ENCODE results near the gene FAM187B. TPM values are rescaled to one million over a fixed set of nuclear protein-coding genes. Genes with fewer than 3 reads are reported as not detected.

FAM187B gene
- total and polyA plus RNA-seq, 2 experiments from 2014 or later, result 0.23 TPM; not detected in 1

DNA sequence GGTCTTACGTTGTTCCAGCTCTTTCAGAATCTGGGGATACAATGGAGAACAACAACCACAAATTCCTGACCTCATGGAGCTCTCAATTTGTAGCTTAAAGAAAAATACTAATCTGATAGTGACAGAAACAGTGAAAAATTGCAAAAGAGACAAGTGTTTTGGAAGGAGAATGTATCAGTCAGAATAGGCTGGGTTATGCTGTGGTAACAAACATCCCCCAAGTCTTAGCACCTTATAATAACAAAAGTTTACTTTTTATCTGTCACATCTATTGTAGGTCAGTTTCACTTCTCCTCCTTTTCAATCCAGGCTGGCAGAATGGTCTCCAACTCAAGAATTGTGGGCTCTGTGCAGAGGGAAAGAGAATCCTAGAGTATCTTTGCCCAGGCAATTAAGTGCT is 9.5 kb downstream of the FAM187B start:
- Histone ChIP-seq H3K27ac (ENCODE audit: low read depth) (no peak overlapping the region), H3K4me1 (ENCODE audit: insufficient read depth) (no peaks in the 10 kb centered on the region), H3F3A (replicated peaks; ENCODE audit: low read depth) (0 out of 2 replicates have a peak, but pooled peaks cover 3% of the 10 kb centered on the region), H3K4me2 (no peak overlapping the region), H3K79me2 (replicated peaks; ENCODE audit: insufficient read depth) (no peaks in the 10 kb centered on the region), H3K36me3 (ENCODE audit: insufficient read depth) (no peaks in the 10 kb centered on the region), H4K20me1 (replicated peaks; ENCODE audit: insufficient read depth) (no peaks in the 10 kb centered on the region), H3K4me3 (no peak overlapping the region), H3K27me3 (ENCODE audit: insufficient read depth) (no peaks in the 10 kb centered on the region), H3K9me2 (ENCODE audit: insufficient read depth) (peaks cover 10% of the 10 kb centered on the region; the same call in 1 of the 2 replicates), H2AFZ (no peak overlapping the region)
- TF ChIP-seq, protein P1, sequence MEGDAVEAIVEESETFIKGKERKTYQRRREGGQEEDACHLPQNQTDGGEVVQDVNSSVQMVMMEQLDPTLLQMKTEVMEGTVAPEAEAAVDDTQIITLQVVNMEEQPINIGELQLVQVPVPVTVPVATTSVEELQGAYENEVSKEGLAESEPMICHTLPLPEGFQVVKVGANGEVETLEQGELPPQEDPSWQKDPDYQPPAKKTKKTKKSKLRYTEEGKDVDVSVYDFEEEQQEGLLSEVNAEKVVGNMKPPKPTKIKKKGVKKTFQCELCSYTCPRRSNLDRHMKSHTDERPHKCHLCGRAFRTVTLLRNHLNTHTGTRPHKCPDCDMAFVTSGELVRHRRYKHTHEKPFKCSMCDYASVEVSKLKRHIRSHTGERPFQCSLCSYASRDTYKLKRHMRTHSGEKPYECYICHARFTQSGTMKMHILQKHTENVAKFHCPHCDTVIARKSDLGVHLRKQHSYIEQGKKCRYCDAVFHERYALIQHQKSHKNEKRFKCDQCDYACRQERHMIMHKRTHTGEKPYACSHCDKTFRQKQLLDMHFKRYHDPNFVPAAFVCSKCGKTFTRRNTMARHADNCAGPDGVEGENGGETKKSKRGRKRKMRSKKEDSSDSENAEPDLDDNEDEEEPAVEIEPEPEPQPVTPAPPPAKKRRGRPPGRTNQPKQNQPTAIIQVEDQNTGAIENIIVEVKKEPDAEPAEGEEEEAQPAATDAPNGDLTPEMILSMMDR (conservative IDR thresholded peaks at IDR 0.05; ENCODE audit: low read depth in 2 of 2), result no peak
- TF ChIP-seq CREB1 (CRISPR knock-in tag; IDR thresholded peaks at IDR 0.05; ENCODE audit: low read depth) (no peak), EZH2 (IDR thresholded peaks at IDR 0.05; ENCODE audit: low read depth, unreplicated experiment) (no peak), POLR2AphosphoS5 (IDR thresholded peaks at IDR 0.05; ENCODE audit: low read depth) (no peak), EZH2phosphoT487 (IDR thresholded peaks at IDR 0.05; ENCODE audit: unreplicated experiment) (no peak), ZNF331 (CRISPR knock-in tag; IDR thresholded peaks at IDR 0.05; ENCODE audit: low read depth) (no peak), STAT1 (IDR thresholded peaks at IDR 0.05; ENCODE audit: unreplicated experiment) (no peak), NANOG (IDR thresholded peaks at IDR 0.05; ENCODE audit: borderline replicate concordance) (no peak)
- TF ChIP-seq, protein P2, sequence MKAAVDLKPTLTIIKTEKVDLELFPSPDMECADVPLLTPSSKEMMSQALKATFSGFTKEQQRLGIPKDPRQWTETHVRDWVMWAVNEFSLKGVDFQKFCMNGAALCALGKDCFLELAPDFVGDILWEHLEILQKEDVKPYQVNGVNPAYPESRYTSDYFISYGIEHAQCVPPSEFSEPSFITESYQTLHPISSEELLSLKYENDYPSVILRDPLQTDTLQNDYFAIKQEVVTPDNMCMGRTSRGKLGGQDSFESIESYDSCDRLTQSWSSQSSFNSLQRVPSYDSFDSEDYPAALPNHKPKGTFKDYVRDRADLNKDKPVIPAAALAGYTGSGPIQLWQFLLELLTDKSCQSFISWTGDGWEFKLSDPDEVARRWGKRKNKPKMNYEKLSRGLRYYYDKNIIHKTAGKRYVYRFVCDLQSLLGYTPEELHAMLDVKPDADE (IDR thresholded peaks at IDR 0.05), result no peak
- TF ChIP-seq, protein P3, sequence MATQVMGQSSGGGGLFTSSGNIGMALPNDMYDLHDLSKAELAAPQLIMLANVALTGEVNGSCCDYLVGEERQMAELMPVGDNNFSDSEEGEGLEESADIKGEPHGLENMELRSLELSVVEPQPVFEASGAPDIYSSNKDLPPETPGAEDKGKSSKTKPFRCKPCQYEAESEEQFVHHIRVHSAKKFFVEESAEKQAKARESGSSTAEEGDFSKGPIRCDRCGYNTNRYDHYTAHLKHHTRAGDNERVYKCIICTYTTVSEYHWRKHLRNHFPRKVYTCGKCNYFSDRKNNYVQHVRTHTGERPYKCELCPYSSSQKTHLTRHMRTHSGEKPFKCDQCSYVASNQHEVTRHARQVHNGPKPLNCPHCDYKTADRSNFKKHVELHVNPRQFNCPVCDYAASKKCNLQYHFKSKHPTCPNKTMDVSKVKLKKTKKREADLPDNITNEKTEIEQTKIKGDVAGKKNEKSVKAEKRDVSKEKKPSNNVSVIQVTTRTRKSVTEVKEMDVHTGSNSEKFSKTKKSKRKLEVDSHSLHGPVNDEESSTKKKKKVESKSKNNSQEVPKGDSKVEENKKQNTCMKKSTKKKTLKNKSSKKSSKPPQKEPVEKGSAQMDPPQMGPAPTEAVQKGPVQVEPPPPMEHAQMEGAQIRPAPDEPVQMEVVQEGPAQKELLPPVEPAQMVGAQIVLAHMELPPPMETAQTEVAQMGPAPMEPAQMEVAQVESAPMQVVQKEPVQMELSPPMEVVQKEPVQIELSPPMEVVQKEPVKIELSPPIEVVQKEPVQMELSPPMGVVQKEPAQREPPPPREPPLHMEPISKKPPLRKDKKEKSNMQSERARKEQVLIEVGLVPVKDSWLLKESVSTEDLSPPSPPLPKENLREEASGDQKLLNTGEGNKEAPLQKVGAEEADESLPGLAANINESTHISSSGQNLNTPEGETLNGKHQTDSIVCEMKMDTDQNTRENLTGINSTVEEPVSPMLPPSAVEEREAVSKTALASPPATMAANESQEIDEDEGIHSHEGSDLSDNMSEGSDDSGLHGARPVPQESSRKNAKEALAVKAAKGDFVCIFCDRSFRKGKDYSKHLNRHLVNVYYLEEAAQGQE (IDR thresholded peaks at IDR 0.05; ENCODE audit: unreplicated experiment), result no peak
- TF ChIP-seq, protein P4, sequence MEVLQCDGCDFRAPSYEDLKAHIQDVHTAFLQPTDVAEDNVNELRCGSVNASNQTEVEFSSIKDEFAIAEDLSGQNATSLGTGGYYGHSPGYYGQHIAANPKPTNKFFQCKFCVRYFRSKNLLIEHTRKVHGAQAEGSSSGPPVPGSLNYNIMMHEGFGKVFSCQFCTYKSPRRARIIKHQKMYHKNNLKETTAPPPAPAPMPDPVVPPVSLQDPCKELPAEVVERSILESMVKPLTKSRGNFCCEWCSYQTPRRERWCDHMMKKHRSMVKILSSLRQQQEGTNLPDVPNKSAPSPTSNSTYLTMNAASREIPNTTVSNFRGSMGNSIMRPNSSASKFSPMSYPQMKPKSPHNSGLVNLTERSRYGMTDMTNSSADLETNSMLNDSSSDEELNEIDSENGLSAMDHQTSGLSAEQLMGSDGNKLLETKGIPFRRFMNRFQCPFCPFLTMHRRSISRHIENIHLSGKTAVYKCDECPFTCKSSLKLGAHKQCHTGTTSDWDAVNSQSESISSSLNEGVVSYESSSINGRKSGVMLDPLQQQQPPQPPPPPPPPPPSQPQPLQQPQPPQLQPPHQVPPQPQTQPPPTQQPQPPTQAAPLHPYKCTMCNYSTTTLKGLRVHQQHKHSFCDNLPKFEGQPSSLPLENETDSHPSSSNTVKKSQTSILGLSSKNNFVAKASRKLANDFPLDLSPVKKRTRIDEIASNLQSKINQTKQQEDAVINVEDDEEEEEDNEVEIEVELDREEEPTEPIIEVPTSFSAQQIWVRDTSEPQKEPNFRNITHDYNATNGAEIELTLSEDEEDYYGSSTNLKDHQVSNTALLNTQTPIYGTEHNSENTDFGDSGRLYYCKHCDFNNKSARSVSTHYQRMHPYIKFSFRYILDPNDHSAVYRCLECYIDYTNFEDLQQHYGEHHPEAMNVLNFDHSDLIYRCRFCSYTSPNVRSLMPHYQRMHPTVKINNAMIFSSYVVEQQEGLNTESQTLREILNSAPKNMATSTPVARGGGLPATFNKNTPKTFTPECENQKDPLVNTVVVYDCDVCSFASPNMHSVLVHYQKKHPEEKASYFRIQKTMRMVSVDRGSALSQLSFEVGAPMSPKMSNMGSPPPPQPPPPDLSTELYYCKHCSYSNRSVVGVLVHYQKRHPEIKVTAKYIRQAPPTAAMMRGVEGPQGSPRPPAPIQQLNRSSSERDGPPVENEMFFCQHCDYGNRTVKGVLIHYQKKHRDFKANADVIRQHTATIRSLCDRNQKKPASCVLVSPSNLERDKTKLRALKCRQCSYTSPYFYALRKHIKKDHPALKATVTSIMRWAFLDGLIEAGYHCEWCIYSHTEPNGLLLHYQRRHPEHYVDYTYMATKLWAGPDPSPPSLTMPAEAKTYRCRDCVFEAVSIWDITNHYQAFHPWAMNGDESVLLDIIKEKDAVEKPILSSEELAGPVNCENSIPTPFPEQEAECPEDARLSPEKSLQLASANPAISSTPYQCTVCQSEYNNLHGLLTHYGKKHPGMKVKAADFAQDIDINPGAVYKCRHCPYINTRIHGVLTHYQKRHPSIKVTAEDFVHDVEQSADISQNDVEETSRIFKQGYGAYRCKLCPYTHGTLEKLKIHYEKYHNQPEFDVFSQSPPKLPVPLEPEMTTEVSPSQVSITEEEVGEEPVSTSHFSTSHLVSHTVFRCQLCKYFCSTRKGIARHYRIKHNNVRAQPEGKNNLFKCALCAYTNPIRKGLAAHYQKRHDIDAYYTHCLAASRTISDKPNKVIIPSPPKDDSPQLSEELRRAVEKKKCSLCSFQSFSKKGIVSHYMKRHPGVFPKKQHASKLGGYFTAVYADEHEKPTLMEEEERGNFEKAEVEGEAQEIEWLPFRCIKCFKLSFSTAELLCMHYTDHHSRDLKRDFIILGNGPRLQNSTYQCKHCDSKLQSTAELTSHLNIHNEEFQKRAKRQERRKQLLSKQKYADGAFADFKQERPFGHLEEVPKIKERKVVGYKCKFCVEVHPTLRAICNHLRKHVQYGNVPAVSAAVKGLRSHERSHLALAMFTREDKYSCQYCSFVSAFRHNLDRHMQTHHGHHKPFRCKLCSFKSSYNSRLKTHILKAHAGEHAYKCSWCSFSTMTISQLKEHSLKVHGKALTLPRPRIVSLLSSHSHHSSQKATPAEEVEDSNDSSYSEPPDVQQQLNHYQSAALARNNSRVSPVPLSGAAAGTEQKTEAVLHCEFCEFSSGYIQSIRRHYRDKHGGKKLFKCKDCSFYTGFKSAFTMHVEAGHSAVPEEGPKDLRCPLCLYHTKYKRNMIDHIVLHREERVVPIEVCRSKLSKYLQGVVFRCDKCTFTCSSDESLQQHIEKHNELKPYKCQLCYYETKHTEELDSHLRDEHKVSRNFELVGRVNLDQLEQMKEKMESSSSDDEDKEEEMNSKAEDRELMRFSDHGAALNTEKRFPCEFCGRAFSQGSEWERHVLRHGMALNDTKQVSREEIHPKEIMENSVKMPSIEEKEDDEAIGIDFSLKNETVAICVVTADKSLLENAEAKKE (CRISPR knock-in tag; IDR thresholded peaks at IDR 0.05), result no peak
- Mint-ChIP-seq H3K27ac (no peak overlapping the region), H3K9me3 (peaks cover 26% of the 10 kb centered on the region), H3K36me3 (ENCODE audit: low read depth) (peaks cover 12% of the 10 kb centered on the region; the same call in 1 of the 3 replicates), H3K27me3 (ENCODE audit: insufficient read depth, low read depth, poor library complexity) (peaks cover 4% of the 10 kb centered on the region), H3K4me3 (no peak overlapping the region), H3K4me1 (peaks cover 5% of the 10 kb centered on the region)
- DNase-seq (ENCODE audit: low spot score) (no peak), ATAC-seq (no peak)
